Measurements from ENCODE around the gene TMEM26.

- TF ChIP-seq POLR2A (IDR thresholded peaks at IDR 0.05; ENCODE audit: control extremely low read depth in 1 of 2, low read depth in 2 of 2, low read length in 2 of 2) (no peak), YY1 (IDR thresholded peaks at IDR 0.05; ENCODE audit: low read depth, low read length) (no peak), SP2 (IDR thresholded peaks at IDR 0.05; ENCODE audit: low read length) (no peak), BACH1 (IDR thresholded peaks at IDR 0.05; ENCODE audit: low read length) (no peak), CTCF (IDR thresholded peaks at IDR 0.05; ENCODE audit: control extremely low read depth in 1 of 3, insufficient read depth in 1 of 3, low read depth in 1 of 3, low read length in 3 of 3) (no peak), TEAD4 (IDR thresholded peaks at IDR 0.05; ENCODE audit: low read depth, low read length) (no peak), RFX5 (IDR thresholded peaks at IDR 0.05; ENCODE audit: borderline replicate concordance, low read depth, low read length) (no peak)
Observed at GRCh38 chr10:61385231-61386001, 67.8 kb downstream of the TMEM26 start.
